Endometrium (tissue), 2 donors: Measurements from ENCODE around the gene DGKG.

ENCODE experiments used
- FAIRE-seq: peaks from 2 replicates; lab custom pipeline; 2012; peaks lifted over from hg19 to GRCh38; lab: Jason Lieb, UNC
- donor health status: control.
- donor health status: control.

Gene DGKG

DNA sequence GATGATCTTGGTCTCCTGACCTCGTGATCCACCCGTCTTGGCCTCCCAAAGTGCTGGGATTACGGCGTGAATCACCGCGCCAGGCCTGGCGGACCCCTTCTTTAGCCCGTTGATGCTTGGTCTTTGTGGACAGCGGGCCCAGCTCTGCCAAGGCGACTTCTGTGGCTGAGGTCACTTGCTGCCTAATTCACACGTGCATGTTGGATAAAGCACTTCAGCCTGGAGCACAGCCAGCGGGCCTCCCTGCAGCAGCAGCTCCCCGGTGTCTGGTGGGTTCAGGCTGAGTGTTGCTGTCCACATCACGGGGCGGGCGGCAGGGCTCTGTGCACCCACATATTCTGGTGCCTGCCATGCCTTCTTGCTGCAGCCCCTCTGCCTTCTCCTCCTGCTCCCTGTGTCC lies 88.4 kb downstream of the DGKG start:
- FAIRE-seq: no peak

DNA sequence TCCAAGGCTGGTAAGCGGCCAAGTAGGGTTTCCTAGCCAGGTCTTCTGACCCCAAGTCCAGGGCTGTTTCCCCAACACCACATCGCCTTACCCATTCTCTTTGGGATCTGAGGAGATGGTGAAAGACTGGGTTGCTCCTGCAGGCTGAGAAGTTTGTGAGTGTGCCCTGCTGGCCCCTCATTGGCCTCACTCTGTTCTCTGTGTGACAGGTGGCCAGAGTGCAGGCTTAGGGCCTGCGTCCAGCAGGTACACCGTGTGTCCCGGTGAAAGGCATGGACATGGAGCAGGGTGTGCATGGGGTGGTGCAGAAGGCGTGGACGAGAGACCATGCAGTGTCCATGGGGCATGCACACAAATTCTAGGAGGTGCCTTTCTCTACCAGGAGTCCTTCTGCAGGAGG lies 91.3 kb downstream of the DGKG start:
- no peak for FAIRE-seq

DNA sequence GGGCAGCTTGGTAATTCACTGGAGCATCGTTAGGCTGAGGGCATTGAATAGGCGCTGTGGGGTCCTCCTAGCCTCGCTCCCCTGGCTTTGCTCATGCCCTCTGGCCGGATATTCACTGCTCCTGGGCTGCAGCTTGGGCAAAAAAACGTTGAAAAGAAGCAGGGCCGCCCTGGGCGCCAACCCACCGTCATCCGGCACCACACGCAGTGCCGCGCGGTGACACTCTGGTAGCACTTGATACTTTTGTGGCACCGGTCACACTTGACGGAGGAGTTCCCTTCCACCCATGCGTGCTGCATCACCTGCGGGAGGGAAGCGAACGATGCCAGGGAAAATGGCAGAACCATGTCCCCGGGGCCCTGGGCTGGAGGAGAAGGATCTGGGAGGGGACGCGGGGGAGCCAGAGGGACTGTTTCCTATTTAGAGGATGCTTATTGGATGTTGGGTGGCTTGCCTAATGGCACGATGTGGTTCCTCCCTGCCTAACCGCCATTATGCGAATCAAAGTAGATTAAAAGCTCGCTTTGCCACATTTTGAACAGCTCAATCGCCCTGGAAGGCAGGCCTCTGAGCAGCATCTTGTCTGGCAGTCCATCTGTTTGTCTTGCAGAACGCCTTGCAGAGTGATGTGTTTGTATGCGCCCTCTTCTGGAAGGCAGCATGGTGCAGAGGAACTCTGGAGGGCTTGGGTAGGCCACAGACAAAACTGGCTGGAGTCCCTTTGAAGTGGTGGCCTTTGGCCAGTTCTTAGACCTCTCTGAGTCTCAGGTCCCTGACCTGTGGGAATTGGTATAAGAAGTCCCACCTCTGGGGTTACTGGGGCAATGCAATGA lies 93.2 kb downstream of the DGKG start:
- FAIRE-seq: no peak

DNA sequence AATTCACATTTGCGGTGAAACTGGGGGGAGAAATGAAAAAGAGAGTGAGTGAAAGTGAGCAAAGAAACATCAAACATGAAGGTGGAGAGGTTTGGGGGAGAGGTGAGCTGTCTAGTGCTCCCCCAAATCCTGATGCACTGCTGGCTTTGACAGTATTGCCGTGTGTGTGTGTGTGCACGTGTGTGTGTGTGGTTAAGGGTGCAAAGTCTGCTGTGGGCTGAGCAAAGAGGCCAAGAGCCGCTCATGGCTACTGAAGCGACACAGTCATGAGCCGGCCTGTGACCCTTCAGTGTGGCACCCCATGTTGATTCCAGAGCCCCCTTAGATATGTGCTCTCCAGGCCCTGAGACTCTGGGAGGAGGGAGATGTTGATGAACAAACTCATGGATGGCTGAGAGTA lies 94.3 kb downstream of the DGKG start:
- no peak for FAIRE-seq

DNA sequence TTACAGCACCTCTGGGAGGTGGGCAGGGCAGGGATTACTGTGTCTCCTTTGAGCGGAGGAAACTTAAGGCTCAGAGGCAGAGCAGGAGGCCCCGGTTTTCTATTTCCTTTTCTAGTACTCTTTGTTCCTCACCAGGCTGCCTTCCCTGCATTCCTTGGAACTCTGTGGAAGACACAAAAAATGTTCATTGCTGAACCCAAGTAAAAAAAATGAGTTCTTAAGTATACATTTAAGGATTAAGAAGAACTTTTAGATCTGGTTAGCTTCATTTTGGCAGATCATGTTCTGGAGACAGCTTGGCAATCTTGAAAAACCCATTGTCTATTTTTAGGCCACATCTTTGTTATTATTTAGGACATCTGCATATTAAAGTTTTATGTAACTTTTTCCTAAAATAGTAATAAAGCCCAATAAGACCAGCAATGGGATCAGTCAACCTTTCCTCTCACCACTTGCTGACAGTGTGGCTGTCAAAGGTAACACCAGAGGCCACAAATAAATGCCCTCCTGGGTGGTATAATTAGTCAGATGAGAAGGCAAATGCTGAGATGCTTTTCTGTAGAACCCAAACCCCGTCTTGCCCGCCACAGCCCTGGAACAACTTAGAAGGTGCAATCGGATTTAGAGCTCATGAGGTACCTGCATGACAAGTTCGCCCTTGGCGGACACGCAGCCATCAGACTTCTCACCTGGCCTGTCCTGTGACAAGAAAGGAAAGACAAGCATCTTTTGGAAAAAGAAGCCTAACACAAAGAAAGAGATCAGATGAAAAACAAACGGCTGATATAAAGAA lies 97.2 kb downstream of the DGKG start:
- no peak for FAIRE-seq

DNA sequence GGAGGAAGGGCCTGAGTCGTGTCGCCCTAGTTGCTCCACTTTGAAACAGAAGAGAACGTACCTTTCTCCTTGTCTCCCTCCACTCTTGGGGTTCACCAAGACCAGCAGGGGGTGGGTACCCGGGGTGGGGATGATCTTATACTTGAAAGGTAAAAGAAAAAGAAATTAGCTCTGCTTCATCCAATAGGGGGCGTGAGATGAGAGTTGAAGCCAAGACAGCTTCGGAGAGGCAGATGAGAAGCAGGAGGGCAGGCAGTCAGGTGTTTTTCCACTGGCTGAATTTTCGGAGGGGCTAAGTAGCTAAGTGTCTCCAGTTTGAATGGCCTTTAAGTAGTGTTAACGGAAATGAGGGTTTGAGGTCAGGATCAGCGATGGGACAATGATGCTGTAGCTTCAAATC lies 100.4 kb downstream of the DGKG start:
- no peak for FAIRE-seq

DNA sequence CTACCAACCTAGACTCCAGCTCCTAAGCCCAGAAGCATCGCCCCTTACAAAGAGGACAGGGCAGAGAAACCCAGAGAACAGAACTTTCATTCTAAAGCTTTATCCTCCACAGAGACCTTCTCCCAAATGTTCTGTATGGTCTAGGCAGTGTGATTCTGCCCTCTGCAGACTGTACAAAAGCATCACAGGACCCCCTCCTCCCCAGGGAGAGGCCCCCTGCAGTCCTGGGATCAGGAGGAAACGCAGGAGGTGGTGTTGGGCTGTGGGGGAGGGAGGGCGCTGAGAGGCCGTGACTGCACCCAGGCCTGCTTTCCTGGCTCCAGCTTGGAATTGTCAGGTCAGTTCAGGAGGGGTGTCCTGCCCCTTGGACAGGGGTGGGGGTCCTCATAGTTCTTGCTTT lies 101.3 kb downstream of the DGKG start:
- no peak for FAIRE-seq

DNA sequence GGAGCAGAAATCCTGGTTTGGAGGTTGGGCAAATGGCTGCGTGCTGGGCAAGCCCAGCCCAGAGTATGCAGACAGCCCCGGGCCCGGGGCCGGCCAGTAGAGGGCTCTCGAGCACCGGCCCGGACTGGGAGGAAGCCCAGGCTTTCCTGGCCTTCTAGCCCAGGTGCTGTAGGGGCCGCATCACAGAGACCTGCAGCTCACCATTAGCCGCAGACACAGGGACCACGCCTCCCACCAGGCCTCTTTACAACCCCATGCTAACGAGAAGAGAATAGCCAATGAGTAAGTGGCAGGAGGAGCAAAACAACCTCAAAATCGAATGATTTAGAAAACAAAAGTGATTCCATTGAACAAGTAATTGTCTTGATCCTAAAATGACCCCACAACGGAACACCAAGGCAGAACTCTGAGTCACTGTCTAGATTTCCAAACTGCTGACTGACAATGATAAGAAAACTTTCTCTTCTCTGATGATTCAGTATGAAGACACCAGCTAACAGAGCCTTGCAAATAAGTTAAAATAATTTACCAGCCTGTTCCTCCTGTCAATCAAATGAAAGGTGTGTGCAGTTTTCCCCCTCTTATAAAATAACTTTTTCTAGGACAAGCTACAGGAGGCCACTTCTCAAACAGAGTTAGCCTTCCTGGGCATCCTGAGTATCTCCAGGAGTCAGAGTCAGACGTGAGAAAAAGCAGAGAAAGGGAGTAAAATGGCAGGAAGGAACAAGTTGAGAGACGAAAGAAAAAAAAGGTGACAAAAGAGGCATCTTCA lies 102.2 kb downstream of the DGKG start:
- no peak for FAIRE-seq

DNA sequence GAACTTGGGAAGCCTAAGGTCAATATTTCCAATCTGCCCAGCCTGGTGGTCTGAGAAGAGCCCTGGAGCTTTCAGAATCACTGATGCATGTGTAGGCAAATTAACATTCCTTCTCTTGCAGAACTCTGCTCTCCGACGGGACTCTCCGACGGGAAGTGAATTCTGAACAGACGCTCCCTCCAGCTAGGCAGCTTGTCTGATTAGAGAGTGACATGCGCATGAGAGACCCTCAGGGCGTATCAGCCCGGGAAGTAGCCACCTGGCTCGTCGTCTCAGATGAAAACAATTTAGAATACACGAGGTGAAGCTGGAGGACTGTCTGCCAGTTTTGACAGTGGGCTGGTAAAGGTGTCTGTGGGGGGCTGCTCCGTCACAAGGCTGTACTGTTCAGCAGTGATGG lies 103.1 kb downstream of the DGKG start:
- no peak for FAIRE-seq

DNA sequence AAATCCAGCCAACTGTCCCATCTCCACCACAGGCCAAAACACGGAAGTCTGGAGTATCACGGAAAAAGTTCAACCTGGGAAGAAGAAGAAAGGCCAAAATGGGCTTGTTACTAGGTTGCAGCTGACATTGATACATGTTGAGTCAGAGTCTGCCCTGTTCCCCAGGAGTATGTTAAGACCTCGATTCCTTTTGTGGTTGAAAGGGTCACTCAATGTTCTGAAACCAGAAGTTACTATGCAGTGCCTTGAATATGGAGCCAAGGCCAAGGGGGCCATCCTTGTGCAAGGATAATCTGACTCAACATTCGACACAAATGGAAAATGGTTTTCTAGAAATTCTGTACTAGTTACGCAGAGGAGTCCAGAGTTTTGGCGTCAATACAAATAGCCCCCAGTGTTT lies 104.2 kb downstream of the DGKG start:
- no peak for FAIRE-seq

DNA sequence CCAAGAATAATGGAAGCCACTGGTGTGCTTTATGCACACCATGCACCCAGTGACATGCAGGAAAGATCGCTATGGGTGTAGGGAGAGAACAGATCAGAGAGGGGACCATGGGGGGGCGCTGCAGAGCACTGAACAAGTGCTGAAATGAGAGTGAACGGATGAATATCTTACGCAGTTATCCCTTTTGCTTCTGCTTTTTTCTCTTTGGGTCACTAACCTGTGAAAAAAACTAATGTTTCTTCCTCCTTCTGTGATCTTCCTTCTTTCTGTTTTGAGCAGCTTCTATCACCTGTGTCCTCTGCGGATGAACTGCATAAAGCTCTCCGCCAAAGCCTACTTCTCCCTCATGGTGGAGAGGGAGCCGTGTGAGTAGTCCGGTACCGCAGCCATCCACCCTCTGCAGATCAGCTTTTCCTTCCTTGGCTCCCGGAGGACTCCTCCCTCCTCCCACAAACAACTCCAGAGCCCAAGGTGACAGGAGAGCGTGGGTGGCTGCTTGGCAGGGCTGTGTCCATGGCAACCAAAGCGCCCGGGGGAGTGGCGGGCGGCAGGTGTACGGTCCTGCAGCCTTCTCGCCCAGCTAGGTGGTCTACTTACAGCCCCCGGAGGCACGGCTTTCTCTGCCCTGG lies 106.2 kb downstream of the DGKG start:
- FAIRE-seq: no peak

DNA sequence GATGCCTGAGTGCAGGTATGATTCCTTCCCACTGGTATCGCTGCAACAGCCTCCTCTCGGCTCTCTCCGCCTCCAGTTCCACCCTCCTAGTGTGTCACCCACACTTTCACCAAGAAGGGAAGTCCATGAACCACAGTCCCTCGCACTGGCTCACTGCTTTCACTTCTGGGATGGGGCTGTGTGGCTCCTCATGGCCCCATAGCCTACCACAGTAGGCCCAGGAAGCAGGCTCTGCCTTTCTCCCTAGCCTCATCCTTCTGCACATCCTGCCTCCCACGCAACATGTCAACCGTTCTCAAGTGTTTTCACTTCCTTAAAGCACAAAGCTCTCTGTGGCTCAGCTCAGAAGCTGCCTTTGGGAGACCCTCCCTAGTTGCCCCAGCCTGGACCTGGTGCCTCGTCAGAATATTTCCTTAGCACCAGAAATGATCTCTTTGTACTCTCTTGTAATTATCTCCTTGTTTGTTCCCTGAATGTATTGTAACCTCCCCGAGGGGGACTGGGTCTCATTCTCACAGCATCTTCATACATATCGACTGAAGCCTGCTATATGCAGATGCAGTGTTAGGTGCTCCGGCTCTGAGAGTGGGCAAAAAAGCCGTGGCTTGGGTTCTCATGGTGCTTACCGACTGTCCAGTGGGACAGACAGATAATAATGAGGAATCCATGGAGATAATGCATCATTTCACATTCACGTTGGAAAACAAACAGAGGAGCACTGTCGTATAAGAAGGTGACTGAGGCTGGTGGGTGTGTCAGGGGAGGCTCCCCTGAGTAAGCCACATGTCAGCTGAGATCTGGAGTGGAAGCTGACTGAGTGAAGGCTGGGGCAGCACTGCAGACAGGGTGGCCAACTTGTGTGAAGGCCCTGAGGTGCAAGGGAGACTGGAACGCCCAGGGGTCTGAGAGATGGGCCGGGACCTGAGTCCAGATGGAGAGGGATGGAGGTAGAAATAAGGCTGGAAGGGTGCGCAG lies 107.1 kb downstream of the DGKG start:
- FAIRE-seq: no peak

DNA sequence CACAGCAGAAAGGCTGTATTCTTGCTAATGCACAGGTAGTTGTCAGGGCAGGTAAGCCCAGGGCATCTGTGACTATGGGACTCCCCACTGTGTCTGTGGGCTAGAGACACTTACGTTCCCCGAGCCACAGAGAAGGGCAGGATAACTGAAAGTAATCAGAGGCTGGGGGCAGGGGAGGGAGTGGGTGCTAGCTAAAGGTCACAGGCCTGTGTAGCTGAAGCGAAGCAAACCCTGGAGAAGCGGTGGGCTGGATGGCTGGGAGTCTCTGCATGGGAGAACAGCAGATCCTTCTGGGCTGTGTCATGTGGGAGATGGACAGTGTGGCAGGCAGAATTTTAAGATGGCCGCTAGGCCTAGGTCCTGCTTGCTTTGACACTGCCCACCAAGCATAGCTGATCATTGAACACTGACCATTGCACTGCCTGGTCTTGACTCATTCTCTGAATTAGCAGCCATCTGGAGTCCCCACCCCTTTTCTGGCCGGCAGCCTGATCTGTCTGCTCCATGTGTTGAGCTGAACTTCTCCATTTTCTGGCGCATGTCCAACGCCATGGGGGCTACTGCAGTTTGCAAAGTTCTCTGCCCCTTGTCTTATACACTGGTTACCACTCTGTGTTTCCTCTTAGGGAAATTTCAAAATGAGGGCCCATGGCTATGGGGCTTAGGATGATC lies 110.0 kb downstream of the DGKG start:
- no peak for FAIRE-seq

DNA sequence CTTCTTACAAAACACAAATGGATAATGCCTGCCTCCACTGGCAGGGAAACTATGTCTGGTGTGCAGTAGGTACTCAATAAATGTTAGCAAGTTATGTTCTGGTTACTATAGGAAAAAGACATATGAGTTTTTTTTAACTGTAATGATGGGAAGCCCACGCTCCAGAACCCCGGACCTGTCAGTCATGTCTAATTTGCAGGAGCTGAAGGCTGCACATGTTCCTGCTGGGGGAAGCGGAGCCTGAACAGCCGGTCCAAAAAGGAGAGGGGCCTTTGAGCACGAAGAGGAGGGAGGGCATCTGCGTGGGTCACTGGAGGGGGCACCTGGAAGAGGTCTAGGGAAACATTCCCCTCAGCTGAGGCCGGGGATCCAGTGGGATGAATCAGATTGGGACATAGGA lies 113.2 kb downstream of the DGKG start:
- no peak for FAIRE-seq

DNA sequence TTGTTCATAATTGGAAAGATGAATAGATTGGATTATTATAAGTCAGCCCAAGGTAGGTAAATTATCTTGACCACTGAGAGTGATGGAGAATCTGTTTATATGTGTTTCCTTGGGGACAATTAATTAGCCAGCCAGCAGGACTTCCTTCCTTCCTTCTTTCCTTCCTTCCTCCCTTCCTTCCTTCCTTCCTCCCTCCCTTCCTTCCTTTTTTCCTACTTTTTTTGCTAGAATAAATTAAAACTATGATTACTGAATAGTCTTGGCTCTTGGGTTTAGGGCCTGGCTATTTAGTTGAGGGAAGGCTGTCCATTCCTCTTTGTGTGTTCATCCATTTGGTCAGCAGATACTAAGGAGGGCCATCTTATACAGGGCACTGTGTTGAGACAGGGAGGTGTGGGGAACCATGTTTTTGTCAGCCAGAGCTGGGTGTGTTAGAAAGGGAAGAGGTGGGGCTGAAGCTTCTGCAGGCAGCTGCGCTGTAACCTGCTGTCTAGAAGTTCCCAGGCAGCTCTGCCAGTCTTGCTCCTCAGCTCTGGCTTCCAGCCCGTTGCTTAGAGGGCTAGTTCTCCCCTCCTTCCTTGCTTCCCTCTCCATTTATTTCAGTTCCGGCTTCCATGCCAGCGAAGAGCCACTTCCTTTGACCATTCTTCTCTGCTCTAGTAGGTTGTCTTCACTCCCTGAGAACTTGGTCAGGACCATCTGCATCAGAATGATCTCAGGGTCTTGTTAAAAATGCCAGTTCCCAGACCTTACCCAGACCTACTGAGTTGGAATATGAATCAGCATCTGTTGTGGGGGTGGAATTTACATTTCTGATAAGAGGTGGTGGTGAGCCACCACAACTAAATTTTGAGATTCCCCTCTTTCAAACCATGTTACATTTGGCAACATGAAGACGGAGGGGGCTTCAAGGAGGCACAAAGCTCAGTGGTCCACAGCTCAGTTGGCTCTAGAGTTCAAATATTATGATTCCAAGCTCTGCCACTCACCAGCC lies 113.9 kb downstream of the DGKG start:
- no peak for FAIRE-seq

DNA sequence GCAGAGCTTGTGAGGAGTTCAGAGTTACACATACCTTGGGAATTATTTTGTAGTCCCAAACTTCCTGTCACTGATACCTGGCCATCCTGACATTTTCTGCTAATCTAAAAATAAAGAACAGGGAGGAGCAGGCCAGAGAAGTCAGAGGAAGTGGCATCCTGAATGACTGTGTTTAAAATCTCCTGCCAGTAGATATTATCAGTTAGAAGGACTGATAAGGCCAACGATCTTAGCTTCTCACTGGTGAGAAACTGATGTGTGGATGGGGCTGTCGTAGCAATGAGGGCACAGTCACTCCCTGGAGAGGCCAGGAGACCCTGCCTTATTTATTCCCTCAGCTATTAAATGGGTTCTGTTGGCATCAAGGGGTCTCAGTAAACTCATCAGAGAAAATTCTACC lies 115.1 kb downstream of the DGKG start:
- no peak for FAIRE-seq

DNA sequence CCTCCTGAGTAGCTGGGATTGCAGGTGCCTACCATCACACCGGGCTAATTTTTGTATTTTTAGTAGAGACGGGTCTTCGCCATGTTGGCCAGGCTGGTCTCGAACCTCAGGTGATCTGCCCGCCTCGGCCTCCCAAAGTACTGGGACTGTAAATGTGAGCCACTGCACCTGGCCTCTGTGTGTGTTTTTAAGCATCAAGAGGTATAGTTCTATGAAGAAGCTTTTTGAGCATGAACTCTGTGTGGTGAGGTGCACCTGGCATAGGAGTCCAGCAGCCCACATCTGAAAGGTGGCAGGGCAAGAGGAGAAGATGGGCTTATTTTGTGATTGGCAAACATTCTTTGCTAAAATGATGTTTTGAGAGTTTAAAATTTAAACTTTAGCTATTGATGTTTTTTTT lies 118.0 kb downstream of the DGKG start:
- FAIRE-seq: no peak

DNA sequence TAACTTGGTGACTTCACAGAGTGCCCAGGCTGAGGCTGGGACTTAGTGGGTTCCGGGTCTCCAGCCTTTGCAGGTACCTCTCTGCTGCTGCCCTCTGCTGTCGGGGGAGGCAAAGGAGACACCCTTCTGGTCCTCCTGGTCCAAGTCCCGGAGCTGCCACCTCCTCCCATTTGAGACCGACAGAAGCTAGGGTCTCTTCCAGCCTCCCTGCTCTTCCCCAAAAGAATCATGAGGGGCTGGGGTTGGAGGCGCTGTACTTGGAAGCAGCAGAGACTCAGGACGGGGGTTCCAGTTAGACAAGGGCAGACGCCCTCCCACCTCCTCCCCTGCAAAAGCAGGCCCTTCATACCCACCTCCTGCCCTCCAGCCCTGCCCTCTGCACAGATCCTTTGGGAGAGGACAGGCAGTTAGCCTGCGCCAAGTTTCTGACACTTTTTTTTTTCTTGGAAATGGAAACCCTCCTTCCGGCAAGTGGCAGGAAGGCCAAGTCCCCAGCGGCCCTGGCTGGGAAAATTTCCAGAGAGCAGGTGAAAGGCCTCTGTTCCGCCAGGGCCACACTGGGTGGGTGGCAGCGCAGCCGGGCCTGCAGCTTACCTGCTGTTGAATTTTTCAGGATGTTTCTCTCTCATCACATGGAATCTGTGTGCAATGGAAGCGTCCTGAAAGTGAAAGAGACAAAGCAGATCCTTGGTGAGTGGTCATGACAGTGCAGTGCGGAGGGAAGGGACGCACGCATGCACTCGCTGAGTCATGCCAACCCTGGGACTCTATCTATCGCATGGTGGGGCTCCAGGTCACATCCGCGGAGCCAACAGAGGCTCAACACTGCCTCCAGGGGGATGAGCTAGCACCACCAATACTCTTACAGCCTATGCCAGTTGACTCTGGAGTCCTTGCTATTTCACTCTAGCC lies 119.9 kb downstream of the DGKG start:
- no peak for FAIRE-seq
